GM18867 (cell line): ENCODE measurements around the gene PIEZO1.

ENCODE experiments used
- ATAC-seq: cut with Tn5 transposase; IDR thresholded peaks from one replicate; pipeline ENCODE4 v1.9.1; 2021; ENCODE audit warnings: mild to moderate bottlenecking, moderate library complexity; ENCODE audit not compliant: unreplicated experiment

The PIEZO1 gene

DNA sequence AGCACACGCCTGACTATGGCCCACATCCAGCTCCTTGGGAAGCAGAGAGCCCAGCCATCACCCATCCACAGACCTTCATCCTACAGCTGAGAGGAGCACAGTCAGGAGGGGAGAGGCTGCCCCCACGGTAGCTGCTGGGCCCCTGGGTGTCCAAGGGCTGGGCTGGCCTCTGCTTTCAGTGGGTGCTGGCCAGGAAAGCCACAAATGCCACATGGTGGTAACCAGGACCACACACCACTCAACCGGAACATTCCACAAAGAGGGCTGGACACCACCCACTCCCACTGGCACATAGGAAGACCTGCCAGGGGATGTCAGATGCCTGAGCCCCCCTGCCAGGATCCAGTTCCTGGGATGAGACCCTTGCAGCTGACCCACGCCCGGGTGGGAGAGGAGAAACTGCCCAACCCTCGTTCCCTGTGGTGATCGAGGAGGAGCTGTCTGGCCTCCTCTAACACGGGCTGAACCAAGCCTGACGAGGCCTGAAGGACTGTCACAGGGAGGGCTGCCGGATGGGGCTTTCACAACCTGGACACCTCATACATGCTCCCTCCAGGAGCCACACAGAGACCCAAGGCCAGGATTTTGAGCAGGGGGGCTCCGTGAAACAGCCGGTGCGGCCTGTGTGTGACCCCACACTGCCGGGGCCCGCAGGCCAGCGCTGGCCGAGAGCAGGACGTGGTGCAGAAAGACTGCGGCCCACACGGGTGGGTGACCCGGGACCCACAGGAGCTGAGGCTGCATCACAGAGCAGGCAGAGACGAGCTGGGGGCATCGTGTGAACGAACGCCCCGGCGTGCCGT lies 30.7 kb downstream of the PIEZO1 start:
- ATAC-seq = no peak

DNA sequence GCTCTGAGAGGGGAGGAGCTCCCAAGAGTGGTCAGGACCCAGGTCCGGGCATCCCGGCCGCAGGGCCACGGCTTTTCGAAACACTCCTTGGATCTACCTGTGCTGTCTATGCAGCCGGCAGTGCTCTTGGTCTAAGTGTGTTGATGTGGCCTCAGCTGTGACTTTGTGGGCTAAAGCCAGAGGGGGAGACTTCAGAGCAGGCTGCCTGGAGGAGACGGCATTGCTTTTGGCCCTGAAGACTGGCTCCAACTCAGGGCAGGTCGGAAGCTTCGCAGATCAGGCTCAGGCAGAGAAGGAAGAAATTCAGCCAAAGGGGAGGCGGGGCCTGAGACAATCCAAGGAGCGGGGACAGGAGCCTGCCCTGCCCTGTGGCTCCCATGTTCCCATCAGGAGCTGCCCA lies 31.4 kb downstream of the PIEZO1 start:
- no peak for ATAC-seq

DNA sequence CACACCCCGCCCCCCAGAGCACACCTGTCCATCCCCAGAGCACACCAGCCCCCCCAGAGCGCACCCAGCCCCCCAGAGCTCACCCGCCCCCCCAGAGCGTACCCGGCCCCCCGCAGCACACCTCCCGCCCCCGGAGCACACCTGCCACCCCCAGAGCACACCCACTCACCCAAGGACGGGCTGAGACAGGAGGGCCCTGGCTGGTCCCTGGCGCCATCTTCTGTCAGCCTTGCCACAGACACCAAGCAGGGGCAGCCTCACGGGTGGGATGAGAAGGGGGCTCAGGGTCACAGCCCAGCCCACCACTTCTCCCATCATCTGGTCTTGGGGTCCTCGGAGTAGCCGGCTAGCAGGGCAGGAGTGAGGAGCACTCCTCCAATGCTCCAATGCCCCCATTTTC lies 31.8 kb downstream of the PIEZO1 start:
- no peak for ATAC-seq

DNA sequence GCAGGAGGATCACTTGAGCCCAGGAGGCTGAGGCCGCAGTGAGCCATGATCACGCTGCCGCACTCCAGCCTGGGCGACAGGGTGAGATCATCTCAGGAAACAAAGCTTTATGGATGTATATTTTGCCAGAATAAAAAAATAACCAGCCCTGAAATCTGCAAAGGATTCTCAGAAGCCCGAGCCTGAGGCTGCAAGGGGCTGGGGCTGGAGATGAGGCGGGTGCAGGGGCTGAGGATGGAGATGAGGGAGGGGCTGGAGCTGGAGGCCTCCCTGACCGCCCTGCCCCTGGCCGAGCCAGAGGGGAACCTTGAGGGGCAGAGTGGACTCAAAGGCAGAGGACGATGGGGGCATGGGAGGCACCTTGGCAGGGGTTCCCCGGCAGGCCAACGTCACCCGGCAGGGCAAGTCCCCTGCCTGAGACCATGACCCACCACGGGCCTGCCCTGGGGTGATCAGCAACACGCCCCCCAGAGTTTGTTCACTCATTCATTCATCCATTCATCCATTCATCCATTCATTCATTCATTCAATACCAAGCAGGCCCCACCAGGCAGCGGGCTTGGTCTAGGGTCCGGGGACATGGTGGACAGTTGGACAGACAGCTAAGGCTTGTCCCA lies 32.5 kb downstream of the PIEZO1 start:
- no peak for ATAC-seq

DNA sequence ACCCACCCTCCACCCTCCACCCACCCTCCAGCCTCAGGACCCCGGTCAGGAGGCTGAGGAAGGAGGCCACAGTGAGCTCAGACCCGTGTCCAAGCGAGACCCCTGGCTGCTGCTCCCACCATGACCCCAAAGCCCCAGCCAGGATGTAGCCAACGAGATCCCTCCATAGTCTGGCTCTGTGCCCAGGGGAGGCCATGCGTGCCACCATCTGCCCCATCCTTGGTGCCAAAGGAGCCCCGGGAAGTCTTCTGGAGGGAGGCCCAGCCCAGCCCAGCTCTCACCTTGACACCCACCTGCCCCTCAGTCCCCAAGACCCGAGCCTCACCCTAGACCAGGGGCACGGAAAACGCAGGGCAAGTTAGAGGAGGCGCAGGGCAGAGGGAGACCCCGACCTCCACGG lies 34.2 kb downstream of the PIEZO1 start:
- no peak for ATAC-seq

DNA sequence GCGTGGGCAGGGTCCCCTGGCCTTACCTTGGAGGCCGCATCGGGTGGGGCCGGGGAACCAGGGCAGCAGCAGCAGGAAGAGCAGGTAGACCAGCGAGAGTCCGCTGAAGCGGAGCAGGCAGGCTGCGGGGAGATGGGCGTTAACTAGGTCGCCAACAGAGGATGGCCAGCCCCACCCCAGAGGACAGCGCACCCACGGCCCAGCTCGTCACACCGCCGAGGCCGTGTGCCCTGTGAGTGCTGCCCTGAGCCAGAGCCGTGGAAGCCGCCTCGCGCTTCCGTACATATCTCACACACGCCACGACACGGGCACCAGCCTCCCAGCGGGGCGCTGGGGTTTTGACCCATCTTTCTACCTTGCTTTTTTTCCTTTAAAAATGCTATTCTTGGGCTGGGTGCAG lies 35.7 kb downstream of the PIEZO1 start:
- no peak for ATAC-seq

DNA sequence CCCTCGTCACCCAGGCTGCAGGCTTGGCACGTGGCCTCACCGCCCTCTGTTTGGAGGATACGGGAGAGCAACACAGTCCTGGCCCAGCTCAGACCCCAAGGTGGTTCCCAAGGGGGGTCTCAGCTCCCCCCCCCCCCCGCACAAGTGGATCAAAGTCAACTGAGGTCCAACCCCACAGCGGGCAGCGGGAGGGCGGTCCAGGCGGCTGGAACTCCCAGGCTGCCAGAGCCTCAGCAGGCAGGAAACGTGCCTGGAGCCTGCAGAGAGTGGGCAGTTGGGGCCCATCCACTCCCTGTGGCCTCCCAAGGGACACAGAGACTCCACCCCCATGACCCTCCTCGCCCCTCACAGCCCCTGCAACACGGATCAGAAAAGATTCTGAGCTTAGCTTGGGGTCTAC lies 36.7 kb downstream of the PIEZO1 start:
- ATAC-seq = no peak

DNA sequence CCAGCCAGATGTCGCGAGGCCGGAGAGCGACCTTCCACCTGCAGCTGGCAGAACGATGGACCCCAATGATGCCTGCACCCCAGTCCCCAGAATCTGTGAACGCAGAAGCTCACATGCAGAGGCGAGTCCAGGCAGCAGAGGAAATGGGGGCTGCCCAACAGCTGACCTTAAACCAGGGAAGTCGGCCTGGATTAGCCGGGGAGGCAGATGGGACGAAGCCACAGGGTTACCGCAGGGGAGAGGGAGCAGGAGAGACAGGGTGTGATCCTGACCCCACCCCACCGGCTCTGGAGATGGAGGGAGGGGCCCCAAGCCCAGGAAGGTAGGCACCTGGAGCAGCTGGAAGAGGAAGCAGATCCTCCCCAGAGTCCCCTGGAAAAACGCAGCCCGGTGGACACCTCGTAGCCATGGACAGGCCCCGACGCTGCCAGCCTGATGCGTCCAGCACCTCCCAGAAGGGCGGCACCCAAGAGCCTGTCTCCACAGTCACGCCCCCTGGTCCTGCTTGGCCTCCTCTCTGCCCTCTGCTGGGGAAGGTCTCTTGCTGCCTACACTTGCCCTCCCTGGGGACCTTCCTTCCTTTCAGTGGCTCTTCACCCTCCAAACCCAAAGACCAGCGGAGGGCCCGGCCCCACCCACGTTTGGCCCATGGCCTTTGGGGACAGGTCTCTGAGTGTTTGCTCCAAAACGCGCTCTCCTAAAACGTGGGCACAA lies 37.3 kb downstream of the PIEZO1 start:
- no peak for ATAC-seq

DNA sequence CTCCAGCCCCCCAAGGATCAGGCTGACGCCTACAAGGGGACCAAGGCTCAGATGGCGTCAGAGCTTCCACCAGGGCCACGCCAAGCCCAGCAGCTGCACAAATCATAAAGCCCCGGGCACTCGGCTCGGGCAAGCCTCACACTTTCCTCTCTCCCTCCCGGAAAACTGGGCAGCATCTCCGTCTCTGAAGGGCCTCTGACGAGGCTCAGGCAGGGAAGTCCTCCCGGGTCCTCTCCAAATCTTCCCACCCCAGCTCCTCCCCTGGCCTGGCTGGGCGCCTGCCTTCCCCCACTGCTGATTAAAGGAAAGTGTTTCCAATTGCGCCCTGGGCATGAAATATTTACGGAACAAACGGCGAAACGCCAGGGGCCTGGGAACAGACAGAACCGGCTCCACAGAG lies 38.5 kb downstream of the PIEZO1 start:
- ATAC-seq = no peak

DNA sequence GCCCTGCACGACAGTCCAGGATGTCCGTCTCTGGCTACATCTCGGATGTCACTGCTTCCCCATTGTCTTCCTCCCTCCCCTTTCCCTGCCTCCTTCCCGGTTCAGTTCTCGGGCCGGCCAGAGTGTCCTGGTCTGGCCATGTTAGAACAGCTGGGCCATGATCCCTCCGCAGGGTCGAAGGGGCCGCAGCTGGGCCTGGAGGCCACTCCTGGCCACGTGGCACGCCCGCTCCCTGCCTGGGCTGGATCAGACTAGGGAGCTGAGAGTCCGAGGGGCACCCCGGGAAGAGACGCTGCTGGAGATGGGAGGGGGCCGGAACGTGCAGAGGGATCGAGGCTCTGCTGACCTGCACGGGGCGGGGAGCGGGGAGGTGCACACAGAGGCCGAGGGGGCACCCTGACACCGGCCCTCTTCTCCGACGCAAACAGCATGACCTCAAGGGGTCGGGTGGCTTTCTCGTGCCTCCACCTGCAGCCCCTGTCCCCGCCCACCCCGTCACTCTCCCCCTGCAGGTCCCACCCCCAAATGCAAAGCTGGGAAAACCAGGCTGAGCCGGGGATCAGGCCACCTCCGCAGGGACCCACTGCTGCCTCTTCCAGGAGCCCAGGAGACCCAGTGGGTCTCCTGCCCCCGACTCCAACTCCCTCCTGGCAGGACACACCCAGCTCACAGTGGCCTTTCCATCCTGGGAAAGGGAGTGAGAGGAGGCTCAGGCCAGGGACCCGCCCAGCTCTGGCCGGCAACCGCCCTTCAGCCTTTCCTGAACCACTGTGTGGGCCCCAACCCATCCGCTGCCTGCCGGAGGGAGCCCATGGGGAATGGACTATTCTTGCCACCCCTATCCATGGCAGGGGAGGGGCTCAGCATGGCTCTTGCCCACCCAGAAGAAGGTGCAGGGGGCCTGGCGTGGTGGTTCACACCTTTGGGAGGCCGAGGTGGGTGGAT lies 40.2 kb downstream of the PIEZO1 start:
- no peak for ATAC-seq

DNA sequence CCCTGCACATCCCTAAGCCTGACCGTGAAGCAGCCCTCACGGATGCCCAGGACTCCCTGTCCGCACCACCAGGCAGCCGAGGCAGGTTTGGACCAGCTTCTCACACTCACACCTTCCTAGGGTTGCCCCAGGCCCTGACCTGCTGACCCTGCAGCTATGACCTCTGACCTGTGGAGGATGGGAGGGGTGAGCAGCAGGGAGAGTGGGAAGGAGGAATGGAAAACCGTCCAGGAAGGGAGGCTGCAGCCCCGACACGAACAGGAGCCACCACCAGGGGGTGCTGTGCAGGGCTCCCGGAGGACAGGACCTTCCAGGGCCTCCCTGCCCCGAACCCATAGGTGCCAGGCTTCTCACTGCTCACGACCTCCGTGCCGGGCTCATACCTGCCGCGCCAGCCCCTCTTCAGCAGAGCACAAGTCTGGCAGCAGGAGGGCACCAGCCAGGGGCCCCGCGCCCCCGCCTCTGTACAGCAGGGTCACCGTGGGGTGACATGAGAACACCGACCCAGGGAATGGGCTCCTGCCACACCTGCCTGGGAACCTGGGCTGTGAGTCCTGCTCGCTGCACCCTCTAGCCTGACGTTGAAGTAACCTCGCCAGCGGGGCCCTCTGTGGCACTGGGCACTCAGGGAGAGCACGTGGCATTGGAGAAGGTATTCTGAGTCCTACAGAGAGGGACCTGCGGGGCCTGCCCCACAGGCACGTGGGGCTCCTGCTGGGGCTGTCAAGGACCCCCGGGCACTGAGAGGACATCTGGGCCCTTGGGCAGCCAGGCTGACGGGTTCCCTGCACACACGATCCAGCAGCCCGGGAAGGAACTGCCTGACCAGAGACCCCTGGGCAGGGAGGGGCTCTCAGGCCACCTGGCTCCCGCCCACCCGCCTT lies 41.1 kb downstream of the PIEZO1 start:
- no peak for ATAC-seq

DNA sequence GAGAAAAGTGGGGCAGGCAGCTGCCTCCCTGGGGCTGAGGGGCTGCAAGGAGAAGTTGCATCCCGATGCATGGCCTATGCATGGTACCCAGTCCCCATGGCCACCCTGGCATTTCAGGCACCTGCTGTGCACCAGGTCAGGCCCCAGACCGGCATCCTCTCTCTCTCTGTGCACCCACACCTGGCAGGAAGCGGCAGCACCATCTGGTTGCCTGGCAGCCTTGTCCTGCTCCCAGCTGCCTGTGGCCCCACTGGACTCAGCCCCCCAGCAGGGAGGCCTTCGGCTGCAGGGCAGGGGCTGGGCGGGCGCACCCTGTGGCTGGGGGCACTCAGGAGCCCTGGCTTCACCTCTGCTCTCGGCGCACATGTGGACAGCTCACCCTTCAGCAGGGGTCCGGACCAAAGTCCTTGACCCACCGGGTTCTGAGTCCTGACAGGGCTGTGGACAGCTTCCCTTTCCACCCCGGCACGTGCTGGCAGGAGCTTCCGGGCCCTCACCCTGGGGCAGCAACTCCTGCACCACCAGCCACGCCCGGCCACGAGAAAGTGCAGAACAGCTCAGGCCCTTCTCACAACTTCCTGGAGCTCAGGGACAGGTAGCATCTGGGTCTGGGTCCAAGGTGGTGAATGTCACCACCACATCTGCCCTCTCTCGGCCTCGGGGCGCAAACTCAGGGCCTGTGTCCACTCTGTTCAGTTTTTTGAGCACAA lies 42.0 kb downstream of the PIEZO1 start:
- no peak for ATAC-seq

DNA sequence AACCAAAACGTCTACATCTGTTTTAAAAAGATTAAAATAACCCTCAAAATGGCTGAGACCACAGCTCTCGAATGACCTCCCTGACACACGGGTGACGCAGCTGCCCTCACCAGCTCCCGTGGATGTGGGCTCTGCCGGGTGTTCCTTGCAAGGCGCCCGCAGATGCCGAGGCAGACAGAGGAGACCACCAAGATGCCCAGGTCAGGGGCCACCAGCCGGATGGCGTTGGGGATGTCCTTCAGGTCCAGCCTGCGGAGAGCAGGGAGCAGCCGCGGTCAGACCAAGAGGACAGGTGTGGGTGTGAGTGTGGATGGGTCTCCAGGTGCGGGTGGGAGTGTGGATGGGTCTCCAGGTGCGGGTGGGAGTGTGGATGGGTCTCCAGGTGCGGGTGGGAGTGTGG lies 43.7 kb downstream of the PIEZO1 start:
- ATAC-seq = no peak

DNA sequence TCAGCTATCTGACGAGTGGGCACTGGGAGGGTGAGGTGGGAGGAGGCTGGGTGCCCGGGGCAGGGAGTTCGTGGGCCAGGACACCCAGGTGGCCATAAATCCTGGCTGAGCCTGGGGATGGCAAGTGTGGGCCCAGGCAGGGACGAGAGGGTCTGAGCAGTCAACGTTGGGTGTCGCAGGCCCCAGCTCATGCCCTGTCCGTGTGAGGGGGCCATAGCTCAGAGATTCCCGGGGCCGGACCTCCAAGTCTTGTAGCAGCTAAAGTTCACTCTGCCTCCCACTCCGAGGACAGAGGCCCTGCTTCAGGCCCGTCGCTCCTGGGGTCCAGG lies 44.3 kb downstream of the PIEZO1 start:
- ATAC-seq = no peak

DNA sequence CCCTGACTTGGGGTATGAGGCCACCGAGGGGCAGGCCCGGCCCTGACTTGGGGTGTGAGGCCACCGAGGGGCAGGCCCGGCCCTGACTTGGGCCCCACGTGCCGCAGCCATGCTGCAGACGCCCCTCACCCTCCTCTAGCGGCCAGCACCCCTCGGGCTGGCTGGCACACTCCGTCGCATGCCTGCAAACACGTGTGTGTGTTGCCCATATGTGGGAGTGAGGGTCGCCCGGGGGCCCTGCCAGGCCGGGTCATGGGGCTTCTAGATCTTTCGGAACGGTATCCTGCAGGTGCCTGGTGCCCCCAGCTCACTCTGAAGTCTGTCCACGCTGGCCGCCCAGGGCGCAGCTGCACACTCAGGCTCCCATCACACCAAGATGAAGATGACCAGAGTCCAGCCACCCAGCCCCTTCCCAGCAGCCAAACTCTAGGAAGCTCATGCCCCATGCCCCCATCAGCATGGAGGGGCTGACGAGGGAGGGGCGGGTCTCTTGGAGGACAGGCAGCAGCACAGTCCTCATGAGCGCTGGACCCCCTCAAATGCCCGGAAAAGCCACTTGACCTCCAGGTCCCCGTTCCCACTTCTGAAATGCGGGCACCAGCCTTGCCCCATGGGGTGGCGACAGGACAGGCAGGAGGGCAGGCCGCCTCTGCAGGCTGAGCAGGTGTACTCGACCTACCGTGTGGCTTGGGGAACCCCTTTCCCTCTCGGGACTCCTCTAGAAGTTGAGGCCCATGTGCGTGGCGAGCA lies 44.9 kb downstream of the PIEZO1 start:
- ATAC-seq = no peak

DNA sequence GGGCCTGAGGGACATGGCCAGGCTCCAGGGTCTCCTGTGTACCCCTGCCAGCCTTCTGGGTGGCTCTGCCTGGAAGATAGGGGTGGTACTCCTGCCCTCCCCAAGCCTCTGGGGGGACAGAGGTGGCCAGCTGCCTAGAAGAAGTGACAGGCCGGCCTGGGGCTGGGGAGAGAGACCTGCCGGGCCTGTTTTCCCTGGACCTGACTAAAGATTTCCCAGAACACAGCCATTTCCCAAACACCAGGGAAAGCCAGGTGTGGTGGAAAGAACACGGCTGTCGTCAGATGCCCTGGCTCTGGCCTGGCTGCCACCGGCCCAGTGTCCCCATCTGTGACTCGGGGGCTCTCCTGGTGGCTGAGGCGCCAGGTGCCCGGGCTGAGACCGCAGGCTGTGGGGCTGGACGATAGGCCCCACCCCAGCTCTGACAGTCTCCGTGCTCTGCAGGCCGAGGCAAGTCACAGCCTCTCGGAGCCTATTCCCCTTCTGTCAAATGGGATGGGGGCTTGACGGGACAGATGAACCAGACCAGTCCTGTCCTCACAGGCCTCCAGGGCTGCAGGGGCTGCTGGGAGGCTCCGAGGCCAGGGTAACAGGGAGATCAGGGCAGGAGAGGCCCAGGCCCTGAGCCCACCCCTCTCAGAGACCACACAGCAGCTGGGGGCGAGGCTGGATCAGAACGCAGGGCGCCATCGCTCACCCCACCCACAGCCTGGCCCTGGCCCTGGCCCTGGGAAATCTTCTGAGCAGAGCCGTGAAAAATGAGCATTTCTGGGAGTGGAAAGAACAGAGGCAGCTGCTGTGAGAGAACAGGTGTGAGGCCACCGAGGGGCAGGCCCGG lies 45.7 kb downstream of the PIEZO1 start:
- no peak for ATAC-seq

DNA sequence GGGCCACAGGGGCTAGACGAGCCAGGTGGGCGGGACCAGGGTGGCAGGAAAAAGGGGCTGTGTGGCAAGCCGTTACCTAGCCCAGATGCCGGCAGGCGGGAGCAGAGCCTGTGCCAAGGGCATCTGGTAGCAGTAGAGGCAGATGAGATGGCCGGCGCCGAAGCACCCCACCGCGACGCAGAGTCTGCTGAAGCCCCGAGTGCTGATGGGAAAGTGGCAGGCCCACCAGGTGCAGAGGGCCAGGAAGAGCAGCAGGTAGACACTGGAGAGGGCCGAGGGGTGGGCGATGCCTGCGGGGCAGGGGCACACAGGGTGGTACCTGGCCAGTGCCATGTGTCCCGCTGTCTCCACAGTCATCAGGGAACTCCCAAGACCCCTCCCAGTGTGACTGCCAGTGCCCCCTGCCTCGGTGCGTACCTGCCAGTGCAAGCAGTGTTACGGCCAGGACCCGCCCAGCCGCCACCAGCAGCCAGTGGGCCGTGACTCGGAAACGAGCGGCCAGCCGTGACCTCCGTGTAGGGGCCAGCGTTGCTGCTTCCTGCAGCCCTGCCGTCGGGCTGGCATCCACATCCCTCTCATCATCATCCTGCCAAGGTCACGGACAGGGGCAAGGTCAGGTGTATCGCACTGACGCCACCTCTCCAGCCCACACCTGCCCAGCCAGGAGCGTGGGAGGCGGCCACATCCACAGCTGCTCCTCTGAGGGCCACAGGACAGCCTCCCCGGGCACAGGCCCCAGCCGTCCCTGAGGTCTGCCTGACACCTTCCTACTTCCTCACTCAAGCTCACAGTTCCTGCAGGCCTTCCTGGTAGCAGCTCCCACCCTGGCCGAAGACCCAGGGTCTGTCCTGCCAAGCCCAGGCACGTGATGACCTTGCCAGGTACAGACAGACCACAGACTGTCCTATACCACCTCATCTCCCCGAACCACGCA lies 46.6 kb downstream of the PIEZO1 start:
- no peak for ATAC-seq
